GM10266 (cell line): ENCODE measurements around the gene CBR1.

Source experiments
- DNase-seq: peaks from one replicate; pipeline ENCODE4 v3.0.0; 2012; ENCODE audit errors: extremely low spot score
- TF ChIP-seq, protein P1 (sequence below): IDR thresholded peaks from 2 replicates; pipeline ENCODE4 v1.5.1; 2012; ENCODE audit warnings: mild to moderate bottlenecking, low read depth; ENCODE audit not compliant: control insufficient read depth, insufficient read depth; ENCODE audit errors: missing control alignments

Gene CBR1

DNA sequence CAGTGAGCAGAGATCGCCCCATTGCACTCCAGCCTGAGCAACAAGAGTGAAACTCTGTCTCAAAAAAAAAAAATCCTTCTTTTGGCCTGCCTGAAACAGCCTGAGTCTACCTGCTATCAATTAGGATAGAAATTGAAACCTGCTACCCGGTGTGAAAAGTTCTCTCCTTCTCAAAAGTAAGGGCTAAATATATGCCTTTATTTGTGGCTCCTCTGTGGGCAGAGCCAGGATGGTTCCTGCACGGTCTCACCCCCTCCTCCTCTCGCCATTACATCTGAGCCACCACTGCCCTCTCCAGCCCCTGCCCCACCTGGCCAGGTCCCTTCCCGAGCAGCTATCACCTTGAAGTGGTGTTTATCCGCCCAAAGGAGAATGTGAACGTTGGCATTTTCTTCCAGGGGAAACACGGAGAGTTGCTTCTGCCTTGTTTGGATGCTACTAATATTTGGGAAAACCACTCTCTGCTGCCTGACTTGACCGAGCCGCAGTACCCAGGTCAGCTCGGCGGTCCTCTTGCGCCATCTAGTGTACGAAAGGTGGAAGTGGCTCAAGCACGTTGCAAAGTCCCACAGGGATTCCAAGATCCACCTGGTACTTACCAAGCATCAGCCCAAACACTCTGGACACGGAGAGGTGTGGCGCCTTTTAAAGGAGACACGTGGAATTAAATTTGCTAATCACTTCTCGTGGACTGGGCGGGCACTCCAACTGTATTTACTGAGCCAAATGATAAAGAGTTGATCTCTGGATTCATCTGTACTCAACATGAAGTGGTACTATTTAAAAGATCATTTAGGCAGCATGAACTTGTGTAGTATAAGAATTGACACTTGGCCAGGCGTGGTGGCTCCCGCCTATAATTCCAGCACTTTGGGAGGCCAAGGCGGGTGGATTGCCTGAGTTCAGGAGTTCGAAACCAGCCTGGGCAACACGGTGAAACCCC lies 41.4 kb upstream of the CBR1 start:
- TF ChIP-seq, protein P1, sequence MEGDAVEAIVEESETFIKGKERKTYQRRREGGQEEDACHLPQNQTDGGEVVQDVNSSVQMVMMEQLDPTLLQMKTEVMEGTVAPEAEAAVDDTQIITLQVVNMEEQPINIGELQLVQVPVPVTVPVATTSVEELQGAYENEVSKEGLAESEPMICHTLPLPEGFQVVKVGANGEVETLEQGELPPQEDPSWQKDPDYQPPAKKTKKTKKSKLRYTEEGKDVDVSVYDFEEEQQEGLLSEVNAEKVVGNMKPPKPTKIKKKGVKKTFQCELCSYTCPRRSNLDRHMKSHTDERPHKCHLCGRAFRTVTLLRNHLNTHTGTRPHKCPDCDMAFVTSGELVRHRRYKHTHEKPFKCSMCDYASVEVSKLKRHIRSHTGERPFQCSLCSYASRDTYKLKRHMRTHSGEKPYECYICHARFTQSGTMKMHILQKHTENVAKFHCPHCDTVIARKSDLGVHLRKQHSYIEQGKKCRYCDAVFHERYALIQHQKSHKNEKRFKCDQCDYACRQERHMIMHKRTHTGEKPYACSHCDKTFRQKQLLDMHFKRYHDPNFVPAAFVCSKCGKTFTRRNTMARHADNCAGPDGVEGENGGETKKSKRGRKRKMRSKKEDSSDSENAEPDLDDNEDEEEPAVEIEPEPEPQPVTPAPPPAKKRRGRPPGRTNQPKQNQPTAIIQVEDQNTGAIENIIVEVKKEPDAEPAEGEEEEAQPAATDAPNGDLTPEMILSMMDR: peak; percentile 96
- DNase-seq: peak; percentile 79

DNA sequence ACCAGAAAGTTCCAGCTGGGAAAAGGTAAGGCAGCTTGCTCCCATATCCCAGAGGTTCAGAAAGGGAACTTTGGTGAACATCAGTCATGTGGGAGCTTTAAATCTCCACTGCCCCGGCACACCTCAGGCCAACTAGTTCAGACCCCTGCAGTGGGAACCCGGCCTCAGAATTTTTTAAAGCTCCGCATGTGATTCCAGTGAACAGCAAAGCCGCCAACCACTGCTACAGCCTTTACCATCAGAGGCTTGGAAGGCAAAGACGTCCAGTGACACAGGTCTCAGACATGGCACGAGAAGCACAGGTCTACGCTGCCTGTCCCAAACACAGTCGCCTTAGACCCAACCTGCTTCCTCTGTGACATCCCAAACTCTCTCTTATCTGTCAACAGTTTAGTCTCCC lies 40.5 kb upstream of the CBR1 start:
- DNase-seq: no peak
- TF ChIP-seq, protein P1: no peak

DNA sequence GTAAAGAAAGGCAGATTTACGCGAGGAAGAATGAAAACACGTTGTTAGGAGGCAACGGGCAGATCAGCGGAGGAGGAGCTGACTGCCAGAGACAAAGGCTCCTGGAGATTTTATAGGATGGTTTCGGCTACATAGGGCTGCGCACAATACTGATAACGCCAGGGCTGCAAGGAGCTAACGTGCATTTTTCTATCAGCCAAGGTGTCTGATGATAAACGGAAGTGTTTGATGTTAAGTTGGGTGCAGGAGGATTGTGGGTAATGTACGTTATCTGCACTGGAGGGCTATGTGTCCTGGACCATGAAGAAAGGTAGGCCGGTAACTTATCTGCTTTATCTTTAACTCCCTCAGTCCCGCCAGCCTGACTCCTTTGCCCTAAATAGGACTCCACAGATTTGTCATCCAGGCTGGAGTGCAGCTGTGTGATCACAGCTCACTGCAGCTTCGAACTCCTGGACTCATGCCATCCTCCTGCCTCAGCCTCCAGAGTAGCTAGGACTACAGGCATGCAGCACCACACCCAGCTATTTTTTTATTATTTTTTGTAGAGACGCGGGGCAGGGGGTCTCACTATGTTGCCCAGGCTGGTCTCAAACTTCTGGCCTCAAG lies 39.1 kb upstream of the CBR1 start:
- TF ChIP-seq, protein P1: no peak
- no peak for DNase-seq

DNA sequence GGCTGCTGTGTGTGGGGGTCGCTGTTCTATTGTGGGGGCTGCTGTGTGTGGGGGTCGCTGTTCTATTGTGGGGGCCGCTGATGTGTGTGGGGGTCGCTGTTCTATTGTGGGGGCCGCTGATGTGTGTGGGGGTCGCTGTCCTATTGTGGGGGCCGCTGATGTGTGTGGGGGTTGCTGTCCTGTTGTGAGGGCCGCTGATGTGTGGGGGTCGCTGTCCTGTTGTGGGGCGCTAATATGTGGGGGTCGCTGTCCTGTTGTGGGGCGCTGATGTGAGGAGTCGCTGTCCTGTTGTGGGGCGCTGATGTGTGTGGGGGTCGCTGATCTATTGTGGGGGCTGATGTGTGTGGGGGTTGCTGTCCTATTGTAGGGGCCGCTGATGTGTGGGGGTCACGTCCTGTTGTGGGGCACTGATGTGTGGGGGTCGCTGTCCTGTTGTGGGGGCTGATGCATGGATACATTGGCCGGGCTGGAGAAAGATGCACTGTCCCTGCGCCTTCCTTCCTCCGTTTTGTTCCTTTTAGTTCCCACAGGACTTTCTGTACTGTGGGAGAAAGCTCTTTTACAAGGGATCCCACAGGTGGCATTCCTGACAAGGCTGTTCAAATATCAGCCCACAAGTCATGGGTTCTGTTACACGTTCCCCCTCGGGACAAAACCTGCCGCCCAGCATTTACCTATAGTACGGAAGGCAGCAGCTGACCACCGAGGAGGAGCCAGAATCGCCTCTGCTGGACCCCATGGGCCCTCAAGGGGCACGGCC lies 37.0 kb upstream of the CBR1 start:
- no peak for DNase-seq
- TF ChIP-seq, protein P1: no peak

DNA sequence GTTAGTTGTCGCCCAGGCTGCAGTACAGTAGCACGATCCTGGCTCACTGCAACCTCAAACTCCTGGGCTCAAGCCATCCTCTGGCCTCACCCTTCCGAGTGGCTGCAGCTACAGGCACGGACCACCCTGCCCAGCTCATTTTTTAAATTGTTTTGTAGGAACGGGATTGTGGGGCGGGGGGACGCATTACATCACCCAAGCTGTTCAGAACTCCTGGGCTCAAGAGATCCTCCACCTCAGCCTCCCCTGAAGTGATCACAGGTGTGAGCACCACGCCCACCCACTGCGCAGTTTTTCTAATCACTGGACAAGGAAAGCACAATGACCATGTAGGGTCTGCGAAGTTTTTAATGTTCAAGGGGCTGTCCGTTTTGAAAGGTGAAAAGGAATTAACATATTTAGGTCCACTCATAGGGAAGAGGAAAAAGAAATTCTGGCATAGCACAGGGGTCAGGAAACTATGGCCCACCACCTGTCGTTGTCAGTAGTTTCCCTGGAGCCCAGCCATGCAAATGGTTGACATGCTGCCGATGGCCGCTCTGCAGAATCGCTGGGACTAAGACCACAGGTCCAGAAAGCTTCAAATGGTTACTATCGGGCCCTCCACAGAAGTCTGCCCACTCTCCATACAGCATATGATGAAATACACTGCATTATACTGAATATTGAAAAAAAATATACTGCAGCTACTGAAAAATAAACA lies 35.5 kb upstream of the CBR1 start:
- no peak for DNase-seq
- TF ChIP-seq, protein P1: no peak

DNA sequence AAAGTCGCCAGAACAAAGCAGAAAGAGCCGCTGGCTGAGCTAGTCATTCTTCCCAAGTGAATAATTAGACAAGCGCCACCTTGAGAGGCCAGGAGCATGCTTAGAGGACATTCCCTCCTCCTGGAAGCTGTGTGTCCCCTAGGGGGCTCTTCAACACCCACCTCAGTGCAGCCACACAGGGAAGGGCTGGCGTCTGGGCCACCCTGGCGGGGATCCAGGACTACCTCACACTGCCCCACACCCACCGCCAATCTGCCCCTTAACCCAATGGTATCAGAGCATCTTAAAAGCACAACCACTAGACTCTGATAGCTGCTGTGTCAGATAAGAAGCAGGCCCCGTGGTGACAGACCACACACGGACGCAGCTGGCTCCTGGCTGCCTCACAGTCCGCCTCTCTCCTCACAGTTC lies 34.4 kb upstream of the CBR1 start:
- TF ChIP-seq, protein P1: no peak
- no peak for DNase-seq
